GM21786 (cell line): Measurements from ENCODE around the gene MYOM1.

ENCODE experiments used
- ATAC-seq: cut with Tn5 transposase; IDR thresholded peaks from one replicate; pipeline ENCODE4 v1.9.1; 2021; ENCODE audit not compliant: unreplicated experiment

MYOM1 gene

GRCh38 chr18:3120356-3120755 lies 99.4 kb downstream of the MYOM1 start:
- ATAC-seq = no peak

GRCh38 chr18:3119401-3120341 lies 100.1 kb downstream of the MYOM1 start:
- ATAC-seq = no peak

- no peak for ATAC-seq
Observed at GRCh38 chr18:3118195-3119010, 101.4 kb downstream of the MYOM1 start.

GRCh38 chr18:3117493-3118192 lies 102.1 kb downstream of the MYOM1 start:
- no peak for ATAC-seq

- ATAC-seq = no peak
Observed at GRCh38 chr18:3115447-3116030, 104.2 kb downstream of the MYOM1 start.

- ATAC-seq = no peak
Observed at GRCh38 chr18:3114451-3114850, 105.3 kb downstream of the MYOM1 start.

GRCh38 chr18:3114026-3114425 lies 105.7 kb downstream of the MYOM1 start:
- ATAC-seq = no peak

GRCh38 chr18:3111523-3112240 lies 108.1 kb downstream of the MYOM1 start:
- no peak for ATAC-seq

GRCh38 chr18:3110034-3110752 lies 109.6 kb downstream of the MYOM1 start:
- ATAC-seq = no peak

- ATAC-seq = peak; percentile 55
Observed at GRCh38 chr18:3107740-3108151, 112.0 kb downstream of the MYOM1 start.

GRCh38 chr18:3104190-3105054 lies 115.3 kb downstream of the MYOM1 start:
- no peak for ATAC-seq

- ATAC-seq = no peak
Observed at GRCh38 chr18:3103576-3103975, 116.2 kb downstream of the MYOM1 start.

- no peak for ATAC-seq
Observed at GRCh38 chr18:3102983-3103382, 116.8 kb downstream of the MYOM1 start.

- no peak for ATAC-seq
Observed at GRCh38 chr18:3100498-3101132, 119.2 kb downstream of the MYOM1 start.

GRCh38 chr18:3099327-3099726 lies 120.4 kb downstream of the MYOM1 start:
- no peak for ATAC-seq

- no peak for ATAC-seq
Observed at GRCh38 chr18:3097082-3097481, 122.7 kb downstream of the MYOM1 start.

- ATAC-seq = no peak
Observed at GRCh38 chr18:3095921-3096320, 123.8 kb downstream of the MYOM1 start.

- ATAC-seq = no peak
Observed at GRCh38 chr18:3094338-3094684, 125.5 kb downstream of the MYOM1 start.
